Caco-2 (cell line): ENCODE results near the gene SH3BP5L. TPM values are rescaled to one million over a fixed set of nuclear protein-coding genes. Genes with fewer than 3 reads are reported as not detected.
A peak's percentile ranks its signal among the peaks of the same experiment; 100 is the strongest.

ENCODE experiments used
- BruUV-seq: library from RNA; stranded (reverse); fragments of 400-500 nt; replicated peaks from 2 replicates; lab custom pipeline; 2021; lab: Mats Ljungman, UMichigan
- CTCF ChIA-PET: fragments of 300-600 bp; sonication (Branson Sonifier 250); formaldehyde crosslinking; loops from one replicate; lab custom pipeline; 2022; ENCODE audit warnings: antibody characterized with exemption; lab: Charles Lee
- POLR2A ChIA-PET: fragments of 300-600 bp; sonication (Branson Sonifier 250); formaldehyde crosslinking; loops from one replicate; lab custom pipeline; 2022; ENCODE audit warnings: antibody characterized with exemption; lab: Charles Lee
- DNase-seq, 2 experiments: peaks; one replicate each; pipeline versions ENCODE4 v3.0.0 to v3.0.0-alpha.2; 2020 to 2022
- H3K27me3 ChIP-seq: replicated peaks from 2 replicates; pipeline ENCODE4 v1.6.0; 2011; ENCODE audit warnings: low read length; ENCODE audit not compliant: control insufficient read depth, insufficient read depth
- H3K36me3 ChIP-seq: 2 replicates; pipeline ENCODE4 v1.5.1; 2011; ENCODE audit warnings: low read length; ENCODE audit not compliant: control insufficient read depth, insufficient read depth
- H3K4me1 ChIP-seq: fragments of 250-450 bp; sonication (Bioruptor Pico); 2 replicates; pipeline ENCODE4 v1.5.1; 2020; ENCODE audit warnings: mild to moderate bottlenecking
- H3K4me3 ChIP-seq: 2 replicates; pipeline ENCODE4 v1.5.1; 2011; ENCODE audit warnings: low read depth, mild to moderate bottlenecking, control low read depth, low read length
- H3K9me3 ChIP-seq: fragments of 250-450 bp; sonication (Bioruptor Pico); 2 replicates; pipeline ENCODE4 v1.5.1; 2020; ENCODE audit warnings: mild to moderate bottlenecking, moderate library complexity
- H3K27ac Mint-ChIP-seq: one replicate; pipeline ENCODE4 v1.8.0; 2022; ENCODE audit warnings: mixed read lengths; ENCODE audit not compliant: unreplicated experiment
- H3K27me3 Mint-ChIP-seq: one replicate; pipeline ENCODE4 v1.8.0; 2022; ENCODE audit warnings: mixed read lengths; ENCODE audit not compliant: insufficient read depth, unreplicated experiment
- H3K36me3 Mint-ChIP-seq: one replicate; pipeline ENCODE4 v1.8.0; 2022; ENCODE audit warnings: mild to moderate bottlenecking, mixed read lengths; ENCODE audit not compliant: insufficient read depth, unreplicated experiment
- H3K4me1 Mint-ChIP-seq: one replicate; pipeline ENCODE4 v1.8.0; 2022; ENCODE audit warnings: low read depth, mixed read lengths; ENCODE audit not compliant: unreplicated experiment
- H3K4me3 Mint-ChIP-seq: one replicate; pipeline ENCODE4 v1.8.0; 2022; ENCODE audit warnings: mild to moderate bottlenecking, moderate library complexity, mixed read lengths; ENCODE audit not compliant: unreplicated experiment
- H3K9me3 Mint-ChIP-seq: one replicate; pipeline ENCODE4 v1.8.0; 2022; ENCODE audit warnings: mixed read lengths; ENCODE audit not compliant: unreplicated experiment
- intact Hi-C: fragments of 100-400 bp; cut with micrococcal nuclease; formaldehyde crosslinking; loops from one replicate; pipeline ENCODE4 v1.10.0; 2022; ENCODE audit not compliant: unreplicated experiment
- total RNA-seq: library from RNA; stranded (reverse); gene quantifications from 2 replicates; pipeline ENCODE4 v1.2.3, GENCODE V29; 2022
- TF ChIP-seq, protein P1 (sequence below), 2 experiments: fragments of 200-600 bp in 1 of 2; IDR thresholded peaks; 1 replicate in 1 of 2; 2 replicates in 1 of 2; pipeline versions ENCODE4 v1.5.1 to v1.8.0; 2011 to 2022; ENCODE audit warnings: antibody characterized with exemption in 1 of 2, control low read depth in 1 of 2, inconsistent platforms in 1 of 2, low read depth in 1 of 2, low read length in 1 of 2, mild to moderate bottlenecking in 1 of 2, moderate library complexity in 1 of 2; ENCODE audit not compliant: insufficient read depth in 1 of 2, severe bottlenecking in 1 of 2, unreplicated experiment in 1 of 2

Gene SH3BP5L
- total RNA-seq, 1 experiment from 2014 or later, result 21.3 TPM

GRCh38 chr1:248860007-248860406 is 34.3 kb upstream of the SH3BP5L start:
- CTCF ChIA-PET, result interaction anchor here (2.1 kb wide), 1 partner anchor 14 kb away, joined by 19 read pairs; no protein-coding TSS in a partner anchor
- H3K9me3 Mint-ChIP-seq, result no peaks in the 10 kb centered on the region
- POLR2A ChIA-PET, result interaction anchor here (3.5 kb wide), 1 partner anchor 21 kb away, joined by 38 read pairs; the partner anchor contains the start of gene ZNF672
- no peaks in the 10 kb centered on the region for H3K27me3 Mint-ChIP-seq
- no peaks in the 10 kb centered on the region for H3K9me3 ChIP-seq
- H3K4me1 ChIP-seq, result peaks cover 25% of the 10 kb centered on the region
- no TSS peak for BruUV-seq
- no peaks in the 10 kb centered on the region for H3K27me3 ChIP-seq
- no peak for DNase-seq
- H3K36me3 Mint-ChIP-seq, result peaks cover 21% of the 10 kb centered on the region
- no peaks in the 10 kb centered on the region; the same call in 1 of the 2 replicates for H3K36me3 ChIP-seq
- peak overlapping the region; percentile 87 for H3K27ac Mint-ChIP-seq
- H3K4me3 ChIP-seq, result no peak overlapping the region
- H3K4me3 Mint-ChIP-seq, result peak overlapping the region; percentile 91
- intact Hi-C loops, result no loop called here
- TF ChIP-seq, protein P1, sequence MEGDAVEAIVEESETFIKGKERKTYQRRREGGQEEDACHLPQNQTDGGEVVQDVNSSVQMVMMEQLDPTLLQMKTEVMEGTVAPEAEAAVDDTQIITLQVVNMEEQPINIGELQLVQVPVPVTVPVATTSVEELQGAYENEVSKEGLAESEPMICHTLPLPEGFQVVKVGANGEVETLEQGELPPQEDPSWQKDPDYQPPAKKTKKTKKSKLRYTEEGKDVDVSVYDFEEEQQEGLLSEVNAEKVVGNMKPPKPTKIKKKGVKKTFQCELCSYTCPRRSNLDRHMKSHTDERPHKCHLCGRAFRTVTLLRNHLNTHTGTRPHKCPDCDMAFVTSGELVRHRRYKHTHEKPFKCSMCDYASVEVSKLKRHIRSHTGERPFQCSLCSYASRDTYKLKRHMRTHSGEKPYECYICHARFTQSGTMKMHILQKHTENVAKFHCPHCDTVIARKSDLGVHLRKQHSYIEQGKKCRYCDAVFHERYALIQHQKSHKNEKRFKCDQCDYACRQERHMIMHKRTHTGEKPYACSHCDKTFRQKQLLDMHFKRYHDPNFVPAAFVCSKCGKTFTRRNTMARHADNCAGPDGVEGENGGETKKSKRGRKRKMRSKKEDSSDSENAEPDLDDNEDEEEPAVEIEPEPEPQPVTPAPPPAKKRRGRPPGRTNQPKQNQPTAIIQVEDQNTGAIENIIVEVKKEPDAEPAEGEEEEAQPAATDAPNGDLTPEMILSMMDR (IDR thresholded peaks at IDR 0.05; ENCODE audit: insufficient read depth in 1 of 2, low read depth in 1 of 2, low read length in 1 of 2, severe bottlenecking in 1 of 2, unreplicated experiment in 1 of 2), result no peak
- H3K4me1 Mint-ChIP-seq, result peaks cover 16% of the 10 kb centered on the region

GRCh38 chr1:248858891-248859889 is 33.5 kb upstream of the SH3BP5L start, which contains the start of gene ZNF692:
TSS of gene ZNF692 (minus strand) at chr1:248859085. CDS start at chr1:248858309, 776 bp downstream.
- H3K36me3 ChIP-seq, result no peaks in the 10 kb centered on the region; the same call in 1 of the 2 replicates
- peaks cover 21% of the 10 kb centered on the region for H3K36me3 Mint-ChIP-seq
- intact Hi-C loops, result loop anchor here (1.0 kb wide), 4 partner anchors 14 to 47 kb away; partner anchors contain the start of genes PGBD2 and ZNF672
- no peaks in the 10 kb centered on the region for H3K27me3 ChIP-seq
- H3K9me3 ChIP-seq, result no peaks in the 10 kb centered on the region
- BruUV-seq, result no TSS peak
- H3K27me3 Mint-ChIP-seq, result no peaks in the 10 kb centered on the region
- H3K4me3 Mint-ChIP-seq, result peak within 1 kb of the TSS; percentile 91
- DNase-seq, result peak; percentile 97
- H3K4me1 ChIP-seq, result peaks cover 25% of the 10 kb centered on the region
- CTCF ChIA-PET, result interaction anchor here (0.6 to 2.4 kb wide), 7 partner anchors 14 to 48 kb away, joined by 3 to 20 read pairs (median 5); partner anchors contain the start of genes PGBD2, SH3BP5L and ZNF672
- POLR2A ChIA-PET, result interaction anchor here (0.5 to 3.5 kb wide), 6 partner anchors 14 to 51 kb away, joined by 4 to 38 read pairs (median 7); partner anchors contain the start of genes PGBD2, SH3BP5L and ZNF672
- H3K4me1 Mint-ChIP-seq, result peaks cover 16% of the 10 kb centered on the region
- H3K9me3 Mint-ChIP-seq, result no peaks in the 10 kb centered on the region
- peak within 1 kb of the TSS; percentile 87 for H3K27ac Mint-ChIP-seq
- peak within 1 kb of the TSS; percentile 71 for H3K4me3 ChIP-seq
- TF ChIP-seq, protein P1 (IDR thresholded peaks at IDR 0.05; ENCODE audit: insufficient read depth in 1 of 2, low read depth in 1 of 2, low read length in 1 of 2, severe bottlenecking in 1 of 2, unreplicated experiment in 1 of 2), result no peak
